Liver (tissue), 9 donors: ENCODE data around the gene MMEL1. TPM values are rescaled to one million over a fixed set of nuclear protein-coding genes. Genes with fewer than 3 reads are reported as not detected.

ENCODE experiments used
- DNase-seq: peaks from one replicate; pipeline ENCODE4 v3.0.0-alpha.2; 2017; ENCODE audit warnings: low spot score
- H3K27ac ChIP-seq, 2 donors: one replicate each; pipeline ENCODE4 v1.7.0; 2013; ENCODE audit warnings: inconsistent platforms in 2 of 2, low read length in 2 of 2, control low read depth in 1 of 2, low read depth in 1 of 2, mild to moderate bottlenecking in 1 of 2
- H3K27me3 ChIP-seq, 4 donors: one replicate each; pipeline versions ENCODE4 v1.6.1 to v1.7.0; 2013; ENCODE audit warnings: low read length in 3 of 4, inconsistent platforms in 1 of 4, mild to moderate bottlenecking in 1 of 4, moderate library complexity in 1 of 4; ENCODE audit not compliant: control insufficient read depth in 4 of 4, insufficient read depth in 4 of 4
- H3K36me3 ChIP-seq, 4 donors: one replicate each; pipeline versions ENCODE4 v1.6.1 to v1.7.0; 2013; ENCODE audit warnings: low read length in 3 of 4, mild to moderate bottlenecking in 3 of 4, low read depth in 1 of 4, moderate library complexity in 1 of 4; ENCODE audit not compliant: control insufficient read depth in 4 of 4, insufficient read depth in 3 of 4
- H3K4me1 ChIP-seq, 4 donors: one replicate each; pipeline versions ENCODE4 v1.6.1 to v1.7.0; 2013; ENCODE audit warnings: low read length in 3 of 4, mild to moderate bottlenecking in 3 of 4, moderate library complexity in 1 of 4; ENCODE audit not compliant: control insufficient read depth in 4 of 4, insufficient read depth in 4 of 4
- H3K4me3 ChIP-seq, 3 donors: one replicate each; pipeline versions ENCODE4 v1.6.1 to v1.7.0; 2013; ENCODE audit warnings: low read length in 3 of 3, control low read depth in 1 of 3, low read depth in 1 of 3, mild to moderate bottlenecking in 1 of 3
- H3K9ac ChIP-seq, 2 donors: one replicate each; pipeline ENCODE4 v1.7.0; 2013; ENCODE audit warnings: low read length in 2 of 2, mild to moderate bottlenecking in 2 of 2, moderate library complexity in 2 of 2, control low read depth in 1 of 2, low read depth in 1 of 2
- H3K9me3 ChIP-seq, 4 donors: one replicate each; pipeline versions ENCODE4 v1.6.1 to v1.7.0; 2013; ENCODE audit warnings: low read length in 3 of 4; ENCODE audit not compliant: control insufficient read depth in 4 of 4
- EGR1 ChIP-seq, 2 donors: IDR thresholded peaks; 2 replicates each; pipeline ENCODE4 v1.6.1; 2016 to 2018; ENCODE audit warnings: antibody characterized with exemption in 2 of 2, low read depth in 2 of 2
- FOXA1 ChIP-seq: IDR thresholded peaks from 2 replicates; pipeline ENCODE4 v1.6.1; 2016; ENCODE audit warnings: antibody characterized with exemption
- FOXA2 ChIP-seq: IDR thresholded peaks from 2 replicates; pipeline ENCODE4 v1.6.1; 2016; ENCODE audit warnings: antibody characterized with exemption
- GABPA ChIP-seq, 2 donors: IDR thresholded peaks in 1 of 2; conservative IDR thresholded peaks in 1 of 2; 2 replicates each; pipeline ENCODE4 v1.6.1; 2016; ENCODE audit warnings: antibody characterized with exemption in 2 of 2, mild to moderate bottlenecking in 1 of 2, moderate library complexity in 1 of 2
- HNF4A ChIP-seq, 2 donors: conservative IDR thresholded peaks; 2 replicates each; pipeline ENCODE4 v1.6.1; 2016; ENCODE audit warnings: antibody characterized with exemption in 2 of 2, mild to moderate bottlenecking in 2 of 2
- JUND ChIP-seq, 2 donors: IDR thresholded peaks; 2 replicates each; pipeline ENCODE4 v1.6.1; 2016; ENCODE audit warnings: antibody characterized with exemption in 2 of 2
- RXRA ChIP-seq, 2 donors: IDR thresholded peaks; 2 replicates each; pipeline ENCODE4 v1.6.1; 2017 to 2018; ENCODE audit warnings: antibody characterized with exemption in 2 of 2, mild to moderate bottlenecking in 1 of 2
- SP1 ChIP-seq: IDR thresholded peaks from 2 replicates; pipeline ENCODE4 v1.6.1; 2018; ENCODE audit warnings: antibody characterized with exemption, mild to moderate bottlenecking
- TAF1 ChIP-seq: conservative IDR thresholded peaks from 2 replicates; pipeline ENCODE4 v1.6.1; 2016; ENCODE audit warnings: antibody characterized with exemption, mild to moderate bottlenecking
- YY1 ChIP-seq: IDR thresholded peaks from 2 replicates; pipeline ENCODE4 v1.6.1; 2016; ENCODE audit warnings: antibody characterized with exemption, mild to moderate bottlenecking
- WGBS: extraction: QIAGEN DNeasy Blood & Tissue Kit; methylation state at CpG from one replicate; pipeline ENCODE4 v1.1.7; 2013; 5-methylcytosine and 5-hydroxymethylcytosine counted together
- polyA plus RNA-seq, 2 donors: library from polyadenylated mRNA; stranded (reverse) in 1 of 2; unstranded in 1 of 2; fragments of 200-250 nt in 1 of 2; fragments of >200 nt in 1 of 2; fragmentation: Nextera tagmentation in 1 of 2; extraction: Ambion mirVana in 1 of 2; gene quantifications; one replicate each; pipeline versions ENCODE4 v1.2.1 to v1.2.3, GENCODE V29; 2013 to 2015
- total RNA-seq, 2 donors: library from RNA; depleted of rRNA; stranded (reverse); fragments of >200 nt; gene quantifications; one replicate each; pipeline ENCODE4 v1.2.3, GENCODE V29; 2014
- TF ChIP-seq, protein P1 (sequence below): IDR thresholded peaks from 2 replicates; pipeline ENCODE4 v1.6.1; 2016; ENCODE audit warnings: antibody characterized with exemption
- TF ChIP-seq, protein P2 (sequence below): IDR thresholded peaks from 2 replicates; pipeline ENCODE4 v1.6.1; 2016; ENCODE audit warnings: antibody characterized with exemption
- TF ChIP-seq, protein P3 (sequence below): IDR thresholded peaks from 2 replicates; pipeline ENCODE4 v1.6.1; 2016; ENCODE audit warnings: antibody characterized with exemption
- TF ChIP-seq, protein P4 (sequence below): fragments of 150-350 bp; IDR thresholded peaks from 2 replicates; pipeline ENCODE4 v1.5.1; 2017; ENCODE audit warnings: improper control_type of control experiment, low read depth, low read length; ENCODE audit not compliant: missing input control
- TF ChIP-seq, protein P5 (sequence below): IDR thresholded peaks from 2 replicates; pipeline ENCODE4 v1.6.1; 2016; ENCODE audit warnings: antibody characterized with exemption, mild to moderate bottlenecking
- donor health status: healthy.
- donor health status: healthy.
- donor health status: healthy.
- donor health status: healthy.
- donor health status: healthy.

Gene MMEL1
- total and polyA plus RNA-seq, 4 donors, result under 0.01 to 0.42 TPM; not detected in 2

DNA sequence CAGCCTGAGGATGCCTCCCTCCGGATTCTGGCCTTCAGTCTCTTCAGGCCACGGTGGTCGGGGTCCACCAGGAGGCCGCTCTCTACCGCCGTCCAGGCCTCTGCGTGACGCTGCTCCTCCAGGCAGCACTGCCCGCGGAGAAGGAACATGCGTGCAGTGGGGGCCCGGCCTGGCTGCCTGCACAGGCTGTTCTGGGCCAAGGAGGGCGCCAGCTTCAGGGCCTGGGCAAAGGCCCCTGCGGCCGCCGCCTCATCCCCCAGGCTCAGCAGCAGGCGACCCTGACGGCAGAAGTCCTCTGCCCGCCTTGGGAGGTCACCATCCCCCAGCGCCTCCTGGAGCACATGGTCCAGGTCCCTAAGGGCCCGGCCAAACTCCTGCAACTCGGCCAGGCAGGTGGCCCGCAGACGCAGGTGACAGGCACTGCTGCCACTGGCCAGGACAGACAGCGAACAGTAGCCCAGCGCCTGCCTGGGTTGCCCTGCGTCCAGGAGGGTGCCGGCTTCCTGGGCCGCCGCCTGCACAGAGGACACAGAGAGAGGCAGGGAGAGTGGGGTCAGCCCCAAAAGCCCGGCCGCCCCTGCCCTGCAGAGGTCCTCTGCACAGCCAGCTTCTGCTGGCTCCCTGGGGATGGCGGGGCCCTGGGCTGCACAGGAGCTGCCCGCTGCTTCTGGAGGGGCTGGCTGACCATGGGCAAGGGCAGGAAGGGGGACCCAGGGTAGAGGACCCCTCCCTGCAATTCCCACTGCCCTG lies 8.7 kb upstream of the MMEL1 start:
- peak overlapping the region in 1 of 3 donors; percentile 75 for H3K4me3 ChIP-seq
- no peak for DNase-seq
- H3K27ac ChIP-seq, result no peak overlapping the region
- peaks cover 2 to 13% (median 8%) of the 10 kb centered on the region in 4 donors for H3K9me3 ChIP-seq
- no peaks in the 10 kb centered on the region for H3K36me3 ChIP-seq
- H3K4me1 ChIP-seq, result peaks cover 5 to 22% (median 13%) of the 10 kb centered on the region in 4 donors
- no peak overlapping the region for H3K9ac ChIP-seq
- H3K27me3 ChIP-seq, result no peaks in the 10 kb centered on the region
- WGBS, result 95% methylated on average over 34 of the region's 34 CpGs
- TF ChIP-seq, protein P1, sequence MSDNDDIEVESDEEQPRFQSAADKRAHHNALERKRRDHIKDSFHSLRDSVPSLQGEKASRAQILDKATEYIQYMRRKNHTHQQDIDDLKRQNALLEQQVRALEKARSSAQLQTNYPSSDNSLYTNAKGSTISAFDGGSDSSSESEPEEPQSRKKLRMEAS, result no peak
- TF ChIP-seq FOXA2, result no peak
- no peak for TF ChIP-seq SP1
- TF ChIP-seq, protein P2, sequence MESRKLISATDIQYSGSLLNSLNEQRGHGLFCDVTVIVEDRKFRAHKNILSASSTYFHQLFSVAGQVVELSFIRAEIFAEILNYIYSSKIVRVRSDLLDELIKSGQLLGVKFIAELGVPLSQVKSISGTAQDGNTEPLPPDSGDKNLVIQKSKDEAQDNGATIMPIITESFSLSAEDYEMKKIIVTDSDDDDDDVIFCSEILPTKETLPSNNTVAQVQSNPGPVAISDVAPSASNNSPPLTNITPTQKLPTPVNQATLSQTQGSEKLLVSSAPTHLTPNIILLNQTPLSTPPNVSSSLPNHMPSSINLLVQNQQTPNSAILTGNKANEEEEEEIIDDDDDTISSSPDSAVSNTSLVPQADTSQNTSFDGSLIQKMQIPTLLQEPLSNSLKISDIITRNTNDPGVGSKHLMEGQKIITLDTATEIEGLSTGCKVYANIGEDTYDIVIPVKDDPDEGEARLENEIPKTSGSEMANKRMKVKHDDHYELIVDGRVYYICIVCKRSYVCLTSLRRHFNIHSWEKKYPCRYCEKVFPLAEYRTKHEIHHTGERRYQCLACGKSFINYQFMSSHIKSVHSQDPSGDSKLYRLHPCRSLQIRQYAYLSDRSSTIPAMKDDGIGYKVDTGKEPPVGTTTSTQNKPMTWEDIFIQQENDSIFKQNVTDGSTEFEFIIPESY, result no peak
- TF ChIP-seq, protein P3, sequence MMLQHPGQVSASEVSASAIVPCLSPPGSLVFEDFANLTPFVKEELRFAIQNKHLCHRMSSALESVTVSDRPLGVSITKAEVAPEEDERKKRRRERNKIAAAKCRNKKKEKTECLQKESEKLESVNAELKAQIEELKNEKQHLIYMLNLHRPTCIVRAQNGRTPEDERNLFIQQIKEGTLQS, result no peak
- TF ChIP-seq FOXA1, result no peak
- TF ChIP-seq YY1, result no peak
- no peak for TF ChIP-seq HNF4A (conservative IDR thresholded peaks at IDR 0.05)
- TF ChIP-seq EGR1 (IDR thresholded peaks at IDR 0.05; ENCODE audit: low read depth in 2 of 2), result no peak
- TF ChIP-seq JUND (IDR thresholded peaks at IDR 0.05), result no peak
- TF ChIP-seq TAF1, result no peak
- TF ChIP-seq, protein P4, sequence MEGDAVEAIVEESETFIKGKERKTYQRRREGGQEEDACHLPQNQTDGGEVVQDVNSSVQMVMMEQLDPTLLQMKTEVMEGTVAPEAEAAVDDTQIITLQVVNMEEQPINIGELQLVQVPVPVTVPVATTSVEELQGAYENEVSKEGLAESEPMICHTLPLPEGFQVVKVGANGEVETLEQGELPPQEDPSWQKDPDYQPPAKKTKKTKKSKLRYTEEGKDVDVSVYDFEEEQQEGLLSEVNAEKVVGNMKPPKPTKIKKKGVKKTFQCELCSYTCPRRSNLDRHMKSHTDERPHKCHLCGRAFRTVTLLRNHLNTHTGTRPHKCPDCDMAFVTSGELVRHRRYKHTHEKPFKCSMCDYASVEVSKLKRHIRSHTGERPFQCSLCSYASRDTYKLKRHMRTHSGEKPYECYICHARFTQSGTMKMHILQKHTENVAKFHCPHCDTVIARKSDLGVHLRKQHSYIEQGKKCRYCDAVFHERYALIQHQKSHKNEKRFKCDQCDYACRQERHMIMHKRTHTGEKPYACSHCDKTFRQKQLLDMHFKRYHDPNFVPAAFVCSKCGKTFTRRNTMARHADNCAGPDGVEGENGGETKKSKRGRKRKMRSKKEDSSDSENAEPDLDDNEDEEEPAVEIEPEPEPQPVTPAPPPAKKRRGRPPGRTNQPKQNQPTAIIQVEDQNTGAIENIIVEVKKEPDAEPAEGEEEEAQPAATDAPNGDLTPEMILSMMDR, result no peak
- TF ChIP-seq, protein P5, sequence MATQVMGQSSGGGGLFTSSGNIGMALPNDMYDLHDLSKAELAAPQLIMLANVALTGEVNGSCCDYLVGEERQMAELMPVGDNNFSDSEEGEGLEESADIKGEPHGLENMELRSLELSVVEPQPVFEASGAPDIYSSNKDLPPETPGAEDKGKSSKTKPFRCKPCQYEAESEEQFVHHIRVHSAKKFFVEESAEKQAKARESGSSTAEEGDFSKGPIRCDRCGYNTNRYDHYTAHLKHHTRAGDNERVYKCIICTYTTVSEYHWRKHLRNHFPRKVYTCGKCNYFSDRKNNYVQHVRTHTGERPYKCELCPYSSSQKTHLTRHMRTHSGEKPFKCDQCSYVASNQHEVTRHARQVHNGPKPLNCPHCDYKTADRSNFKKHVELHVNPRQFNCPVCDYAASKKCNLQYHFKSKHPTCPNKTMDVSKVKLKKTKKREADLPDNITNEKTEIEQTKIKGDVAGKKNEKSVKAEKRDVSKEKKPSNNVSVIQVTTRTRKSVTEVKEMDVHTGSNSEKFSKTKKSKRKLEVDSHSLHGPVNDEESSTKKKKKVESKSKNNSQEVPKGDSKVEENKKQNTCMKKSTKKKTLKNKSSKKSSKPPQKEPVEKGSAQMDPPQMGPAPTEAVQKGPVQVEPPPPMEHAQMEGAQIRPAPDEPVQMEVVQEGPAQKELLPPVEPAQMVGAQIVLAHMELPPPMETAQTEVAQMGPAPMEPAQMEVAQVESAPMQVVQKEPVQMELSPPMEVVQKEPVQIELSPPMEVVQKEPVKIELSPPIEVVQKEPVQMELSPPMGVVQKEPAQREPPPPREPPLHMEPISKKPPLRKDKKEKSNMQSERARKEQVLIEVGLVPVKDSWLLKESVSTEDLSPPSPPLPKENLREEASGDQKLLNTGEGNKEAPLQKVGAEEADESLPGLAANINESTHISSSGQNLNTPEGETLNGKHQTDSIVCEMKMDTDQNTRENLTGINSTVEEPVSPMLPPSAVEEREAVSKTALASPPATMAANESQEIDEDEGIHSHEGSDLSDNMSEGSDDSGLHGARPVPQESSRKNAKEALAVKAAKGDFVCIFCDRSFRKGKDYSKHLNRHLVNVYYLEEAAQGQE, result no peak
- TF ChIP-seq RXRA (IDR thresholded peaks at IDR 0.05), result no peak
- TF ChIP-seq GABPA (IDR thresholded peaks at IDR 0.05 in 1 of 2, conservative IDR thresholded peaks at IDR 0.05 in 1 of 2), result no peak
